ENCODE data around the gene PSMB9. TPM values are rescaled to one million over a fixed set of nuclear protein-coding genes. Genes with fewer than 3 reads are reported as not detected.

PSMB9 gene
- total and polyA plus RNA-seq, 9 of the 15 experiments (the other 6 are each of a cell fraction or from before 2014, with no cell fraction given): 1.1 to 3.7 (median 2.4) TPM

GRCh38 chr6:32853541-32854375, at the start of gene PSMB9, which contains the start of gene TAP1 (continued):
- TF ChIP-seq ZBTB40 (IDR thresholded peaks at IDR 0.05) (peak; percentile 73), ZBTB40 (CRISPR knock-in tag; IDR thresholded peaks at IDR 0.05) (no peak), ZC3H11A (IDR thresholded peaks at IDR 0.05; ENCODE audit: low read depth, low read length) (no peak), OTX1 (CRISPR knock-in tag; IDR thresholded peaks at IDR 0.05) (no peak), SIX5 (IDR thresholded peaks at IDR 0.05; ENCODE audit: borderline replicate concordance in 1 of 2, insufficient read depth in 1 of 2, low read depth in 1 of 2, low read length in 2 of 2) (no peak), GATAD2B (IDR thresholded peaks at IDR 0.05; ENCODE audit: borderline replicate concordance) (no peak), ZNF324 (CRISPR knock-in tag; IDR thresholded peaks at IDR 0.05) (no peak), ZEB2 (IDR thresholded peaks at IDR 0.05) (no peak), HOMEZ (CRISPR knock-in tag; IDR thresholded peaks at IDR 0.05) (no peak), ZBTB49 (CRISPR knock-in tag; IDR thresholded peaks at IDR 0.05; ENCODE audit: borderline replicate concordance) (0 out of 2 replicates have a peak, but pooled peaks have one; percentile 90), ZNF740 (CRISPR knock-in tag; IDR thresholded peaks at IDR 0.05) (no peak), ZNF740 (tag; IDR thresholded peaks at IDR 0.05) (no peak)

All from K562 (cell line).